Endothelial cell of umbilical vein (primary cell): ENCODE results near the gene SNX24. TPM values are rescaled to one million over a fixed set of nuclear protein-coding genes. Genes with fewer than 3 reads are reported as not detected.

Source experiments
- BruUV-seq: library from RNA; stranded (reverse); fragments of 400-500 nt; replicated peaks from 2 replicates; lab custom pipeline; 2021; lab: Mats Ljungman, UMichigan
- CTCF ChIA-PET: fragments of 300-600, 350-600 bp; sonication (Branson Sonifier 250); formaldehyde crosslinking; loops from one replicate; lab custom pipeline; 2021; ENCODE audit warnings: antibody characterized with exemption, inconsistent platforms; lab: Charles Lee
- POLR2A ChIA-PET: fragments of 300-600, 350-600 bp; sonication (Branson Sonifier 250); formaldehyde crosslinking; loops from one replicate; lab custom pipeline; 2021; ENCODE audit warnings: antibody characterized with exemption, inconsistent platforms; lab: Charles Lee
- DNase-seq: peaks from one replicate; pipeline ENCODE4 v3.0.0-alpha.2; 2011; ENCODE audit warnings: low read depth, low spot score
- FAIRE-seq: peaks from 2 replicates; lab custom pipeline; 2011; peaks lifted over from hg19 to GRCh38; lab: Jason Lieb, UNC
- H2AFZ ChIP-seq: 2 replicates; pipeline ENCODE4 v1.6.0; 2012; ENCODE audit warnings: low read depth, low read length, control low read depth, inconsistent platforms
- H3K27ac ChIP-seq: 2 replicates; pipeline ENCODE4 v1.5.1; 2011; ENCODE audit warnings: low read depth, mild to moderate bottlenecking, control low read depth, low read length, moderate library complexity; ENCODE audit not compliant: insufficient read depth
- H3K27me3 ChIP-seq, 2 experiments: 2 replicates each; pipeline versions ENCODE4 v1.6.0 to v1.6.1; 2011; ENCODE audit warnings: low read length in 2 of 2, mixed read lengths in 1 of 2; ENCODE audit not compliant: control insufficient read depth in 2 of 2, insufficient read depth in 2 of 2
- H3K36me3 ChIP-seq, 2 experiments: 2 replicates in 1 of 2; 3 replicates in 1 of 2; pipeline ENCODE4 v1.5.1; 2011; ENCODE audit warnings: low read length in 2 of 2, mild to moderate bottlenecking in 1 of 2, moderate library complexity in 1 of 2; ENCODE audit not compliant: control insufficient read depth in 2 of 2, insufficient read depth in 2 of 2; ENCODE audit errors: extremely low read depth in 1 of 2
- H3K4me1 ChIP-seq: 3 replicates; pipeline ENCODE4 v1.5.1; 2011; ENCODE audit warnings: mild to moderate bottlenecking, low read length; ENCODE audit not compliant: control insufficient read depth, insufficient read depth; ENCODE audit errors: extremely low read depth
- H3K4me2 ChIP-seq: 2 replicates; pipeline ENCODE4 v1.6.1; 2011; ENCODE audit warnings: low read length, control low read depth, mixed read lengths; ENCODE audit not compliant: insufficient read depth
- H3K4me3 ChIP-seq, 3 experiments: fragments of 200-600 bp in 1 of 3; sonication (generic), shearing (Covaris generic) in 1 of 3; replicated peaks in 1 of 3; 2 replicates each; pipeline ENCODE4 v1.5.1; 2011 to 2016; ENCODE audit warnings: control low read depth in 3 of 3, low read length in 3 of 3, mild to moderate bottlenecking in 2 of 3, inconsistent platforms in 1 of 3, low read depth in 1 of 3, moderate library complexity in 1 of 3; ENCODE audit not compliant: insufficient read depth in 1 of 3
- H3K79me2 ChIP-seq: 2 replicates; pipeline ENCODE4 v1.6.0; 2012; ENCODE audit warnings: low read length, inconsistent platforms; ENCODE audit not compliant: control insufficient read depth, insufficient read depth
- H3K9ac ChIP-seq: replicated peaks from 2 replicates; pipeline ENCODE3; 2011; ENCODE audit warnings: low read length, control low read depth; ENCODE audit not compliant: insufficient read depth; ENCODE audit errors: extremely low read depth
- H3K9me1 ChIP-seq: replicated peaks from 3 replicates; pipeline ENCODE4 v1.6.0; 2011; ENCODE audit warnings: mild to moderate bottlenecking, low read length; ENCODE audit not compliant: control insufficient read depth, insufficient read depth; ENCODE audit errors: extremely low read depth
- H3K9me3 ChIP-seq: replicated peaks from 2 replicates; pipeline ENCODE4 v1.5.1; 2012; ENCODE audit warnings: low read length, inconsistent platforms; ENCODE audit not compliant: control insufficient read depth, insufficient read depth
- H4K20me1 ChIP-seq: replicated peaks from 2 replicates; pipeline ENCODE3; 2011; ENCODE audit warnings: mild to moderate bottlenecking, low read length; ENCODE audit not compliant: control insufficient read depth, insufficient read depth; ENCODE audit errors: extremely low read depth
- EZH2 ChIP-seq: IDR thresholded peaks from 2 replicates; pipeline ENCODE4 v1.6.1; 2012; ENCODE audit warnings: borderline replicate concordance, low read depth, mild to moderate bottlenecking, moderate library complexity, low read length, inconsistent platforms; ENCODE audit not compliant: severe bottlenecking
- FOS ChIP-seq: IDR thresholded peaks from 2 replicates; pipeline ENCODE4 v1.6.1; 2011; ENCODE audit warnings: mild to moderate bottlenecking, low read length, moderate library complexity, borderline replicate concordance; ENCODE audit not compliant: insufficient read depth
- GATA2 ChIP-seq: IDR thresholded peaks from 2 replicates; pipeline ENCODE4 v1.7.0; 2011; ENCODE audit warnings: low read depth, mild to moderate bottlenecking, moderate library complexity, mixed read lengths, low read length; ENCODE audit not compliant: insufficient read length, insufficient read depth
- JUN ChIP-seq: IDR thresholded peaks from 2 replicates; pipeline ENCODE4 v1.6.1; 2011; ENCODE audit warnings: borderline replicate concordance, low read depth; ENCODE audit not compliant: insufficient read length, insufficient read depth
- MYC ChIP-seq: IDR thresholded peaks from one replicate; pipeline ENCODE4 v1.6.1; 2011; ENCODE audit warnings: mild to moderate bottlenecking, low read depth, low read length
- POLR2A ChIP-seq: IDR thresholded peaks from 2 replicates; pipeline ENCODE4 v1.6.1; 2012; ENCODE audit warnings: low read depth, mild to moderate bottlenecking, control low read depth, low read length
- POLR2AphosphoS5 ChIP-seq: IDR thresholded peaks from 2 replicates; pipeline ENCODE4 v1.6.1; 2012; ENCODE audit warnings: low read depth, mild to moderate bottlenecking, control low read depth, low read length, moderate library complexity; ENCODE audit not compliant: insufficient read depth
- dilution Hi-C: fragments of 300-500 bp; cut with MboI; formaldehyde crosslinking; loops from one replicate; pipeline ENCODE4 v1.15.0; 2019; ENCODE audit warnings: low sequenced_read_pairs; ENCODE audit not compliant: extremely low pct_ligation_motif_present
- intact Hi-C: fragments of 100-400 bp; cut with micrococcal nuclease; formaldehyde crosslinking; loops from one replicate; pipeline ENCODE4 v1.10.0; 2022
- polyA plus RNA-seq, 4 experiments: library from polyadenylated mRNA; depleted of rRNA in 3 of 4; stranded (reverse) in 3 of 4; unstranded in 1 of 4; fragments of >200 nt; gene quantifications; 2 replicates each; pipeline versions ENCODE4 v1.2.1 to v1.2.3, GENCODE V29; 2011 to 2012; ENCODE audit warnings: missing spikeins in 1 of 4
- total RNA-seq: library from RNA; stranded (reverse); gene quantifications from 2 replicates; pipeline ENCODE4 v1.2.3, GENCODE V29; 2021
- TF ChIP-seq, protein P1 (sequence below), 2 donors: IDR thresholded peaks; 1 replicate in 1 of 2; 2 replicates in 1 of 2; pipeline ENCODE4 v1.5.1; 2011; ENCODE audit warnings: low read length in 2 of 2, mild to moderate bottlenecking in 2 of 2, moderate library complexity in 2 of 2, control low read depth in 1 of 2, inconsistent platforms in 1 of 2, low read depth in 1 of 2; ENCODE audit not compliant: insufficient read depth in 1 of 2; ENCODE audit errors: extremely low read depth in 1 of 2
- TF ChIP-seq, protein P2 (sequence below): IDR thresholded peaks from 2 replicates; pipeline ENCODE4 v1.6.1; 2011; ENCODE audit not compliant: insufficient read depth, insufficient read length

The SNX24 gene
- total and polyA plus RNA-seq, 2 donors (not counting 3 experiments of a cell fraction or from before 2014, with no cell fraction given), result 2.9 to 14.9 TPM

DNA sequence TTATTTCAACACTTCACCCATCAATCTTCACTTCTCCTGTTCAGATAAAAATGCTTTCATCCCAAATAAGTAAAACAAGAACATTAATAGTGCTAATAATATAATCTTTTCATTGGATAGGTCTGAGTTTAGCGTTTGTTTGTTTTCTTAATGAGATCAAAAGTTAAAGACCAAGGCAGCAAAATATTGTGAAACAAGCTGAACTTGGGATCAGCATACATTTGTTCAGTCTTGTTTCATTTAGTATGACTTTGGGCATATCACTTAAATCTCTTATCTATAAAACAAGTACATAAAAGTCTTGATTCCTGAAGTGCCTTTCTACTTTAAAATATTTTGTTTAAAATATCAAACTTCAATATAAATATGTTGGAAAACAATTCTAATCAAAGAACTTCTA, 13.4 kb upstream of the SNX24 start:
- FAIRE-seq (peak; percentile 55), DNase-seq (no peak)
- Histone ChIP-seq H2AFZ (no peak overlapping the region), H3K9ac (no peak overlapping the region), H3K9me1 (no peaks in the 10 kb centered on the region), H3K4me2 (no peak overlapping the region), H3K4me3 (no peak overlapping the region), H3K9me3 (no peaks in the 10 kb centered on the region), H4K20me1 (no peaks in the 10 kb centered on the region), H3K27ac (no peak overlapping the region), H3K36me3 (no peaks in the 10 kb centered on the region), H3K79me2 (no peaks in the 10 kb centered on the region), H3K4me1 (no peaks in the 10 kb centered on the region), H3K27me3 (no peaks in the 10 kb centered on the region)
- no TSS peak for BruUV-seq
- dilution Hi-C loops (no loop called here), intact Hi-C loops (no loop called here)
- TF ChIP-seq, protein P1, sequence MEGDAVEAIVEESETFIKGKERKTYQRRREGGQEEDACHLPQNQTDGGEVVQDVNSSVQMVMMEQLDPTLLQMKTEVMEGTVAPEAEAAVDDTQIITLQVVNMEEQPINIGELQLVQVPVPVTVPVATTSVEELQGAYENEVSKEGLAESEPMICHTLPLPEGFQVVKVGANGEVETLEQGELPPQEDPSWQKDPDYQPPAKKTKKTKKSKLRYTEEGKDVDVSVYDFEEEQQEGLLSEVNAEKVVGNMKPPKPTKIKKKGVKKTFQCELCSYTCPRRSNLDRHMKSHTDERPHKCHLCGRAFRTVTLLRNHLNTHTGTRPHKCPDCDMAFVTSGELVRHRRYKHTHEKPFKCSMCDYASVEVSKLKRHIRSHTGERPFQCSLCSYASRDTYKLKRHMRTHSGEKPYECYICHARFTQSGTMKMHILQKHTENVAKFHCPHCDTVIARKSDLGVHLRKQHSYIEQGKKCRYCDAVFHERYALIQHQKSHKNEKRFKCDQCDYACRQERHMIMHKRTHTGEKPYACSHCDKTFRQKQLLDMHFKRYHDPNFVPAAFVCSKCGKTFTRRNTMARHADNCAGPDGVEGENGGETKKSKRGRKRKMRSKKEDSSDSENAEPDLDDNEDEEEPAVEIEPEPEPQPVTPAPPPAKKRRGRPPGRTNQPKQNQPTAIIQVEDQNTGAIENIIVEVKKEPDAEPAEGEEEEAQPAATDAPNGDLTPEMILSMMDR (IDR thresholded peaks at IDR 0.05; ENCODE audit: extremely low read depth in 1 of 2, insufficient read depth in 1 of 2, low read depth in 1 of 2, low read length in 2 of 2), result no peak
- TF ChIP-seq JUN (no peak), POLR2A (no peak), EZH2 (no peak), FOS (no peak), POLR2AphosphoS5 (no peak), GATA2 (no peak), MYC (no peak)
- TF ChIP-seq, protein P2, sequence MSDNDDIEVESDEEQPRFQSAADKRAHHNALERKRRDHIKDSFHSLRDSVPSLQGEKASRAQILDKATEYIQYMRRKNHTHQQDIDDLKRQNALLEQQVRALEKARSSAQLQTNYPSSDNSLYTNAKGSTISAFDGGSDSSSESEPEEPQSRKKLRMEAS, result no peak
- POLR2A ChIA-PET, result no interaction called here
- CTCF ChIA-PET, result no interaction called here
